Stimulated activated memory B cell treated with anti-CD40 and anti-IgM and Interleukin-4, amounts not matched to agents 10 μg/mL and 1 μg/mL and 100 μg/mL, for 72 hours (primary cell): ENCODE results near the gene CST1.
"Not testable (repeated sequence)": the region's sequence is repeated elsewhere in the genome, so short reads cannot be mapped to it uniquely, and the experiment has no call there.

Experiments
- ATAC-seq: fragments of 150-1000 bp; cut with Tn5 transposase; 2 replicates; pipeline ENCODE4 v1.10.0; 2021
- H3K27ac Mint-ChIP-seq: one replicate; pipeline ENCODE4 v1.8.0; 2022; ENCODE audit warnings: mild to moderate bottlenecking, mixed read lengths
- H3K27me3 Mint-ChIP-seq: one replicate; pipeline ENCODE4 v1.8.0; 2022; ENCODE audit warnings: mixed read lengths
- H3K36me3 Mint-ChIP-seq: one replicate; pipeline ENCODE4 v1.8.0; 2022; ENCODE audit warnings: mixed read lengths
- H3K4me1 Mint-ChIP-seq: one replicate; pipeline ENCODE4 v1.8.0; 2022; ENCODE audit warnings: mixed read lengths
- H3K4me3 Mint-ChIP-seq: one replicate; pipeline ENCODE4 v1.8.0; 2022; ENCODE audit warnings: mild to moderate bottlenecking, moderate library complexity, mixed read lengths
- H3K9me3 Mint-ChIP-seq: one replicate; pipeline ENCODE4 v1.8.0; 2022; ENCODE audit warnings: mixed read lengths

CST1 gene

DNA sequence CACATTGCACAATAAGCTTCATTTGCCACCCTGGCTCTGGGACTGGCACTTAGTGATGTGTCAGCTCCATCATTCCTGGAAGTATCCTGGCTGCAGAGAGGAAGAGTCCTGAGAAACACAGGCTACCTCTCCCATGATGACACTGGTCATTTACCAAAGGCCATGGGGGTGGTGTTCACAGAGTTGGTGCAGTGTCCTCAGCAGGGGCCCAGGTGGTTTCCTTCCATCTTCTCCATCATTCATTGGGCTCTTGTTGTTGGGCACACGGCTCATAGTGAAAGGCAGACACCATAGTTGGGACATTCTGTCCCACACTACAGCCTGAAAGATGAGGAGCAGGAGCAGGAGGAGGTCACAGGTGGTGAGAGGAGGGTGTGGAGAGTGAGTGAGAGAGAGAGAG, 15.8 kb upstream of the CST1 start:
- H3K27me3 Mint-ChIP-seq, result no peaks in the 10 kb centered on the region
- no peaks in the 10 kb centered on the region for H3K4me1 Mint-ChIP-seq
- H3K9me3 Mint-ChIP-seq, result peaks cover 4% of the 10 kb centered on the region
- H3K27ac Mint-ChIP-seq, result no peak overlapping the region
- ATAC-seq, result no peak
- H3K4me3 Mint-ChIP-seq, result no peak overlapping the region
- H3K36me3 Mint-ChIP-seq, result no peaks in the 10 kb centered on the region

DNA sequence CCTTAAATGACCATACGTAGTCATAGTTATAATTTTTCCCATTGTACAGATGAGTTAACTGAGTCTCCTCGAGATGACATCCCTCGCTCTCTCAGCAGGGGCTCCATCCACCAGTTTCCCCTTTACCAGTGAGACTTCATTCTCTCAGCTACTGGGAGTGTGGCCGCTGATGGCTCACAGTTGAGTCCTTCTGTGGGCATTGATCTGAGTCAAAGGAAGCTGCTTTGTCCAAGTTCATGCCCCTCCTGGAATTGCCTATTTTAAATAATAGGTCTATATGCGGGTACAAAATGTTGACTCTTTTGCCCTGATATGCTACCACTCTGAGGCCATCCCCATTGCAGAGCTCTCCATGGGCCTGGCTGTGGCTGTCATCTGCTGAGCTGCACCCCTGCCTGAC, 14.8 kb upstream of the CST1 start:
- Mint-ChIP-seq H3K27me3 (no peaks in the 10 kb centered on the region), H3K36me3 (no peaks in the 10 kb centered on the region), H3K9me3 (peaks cover 4% of the 10 kb centered on the region), H3K4me3 (no peak overlapping the region), H3K4me1 (no peaks in the 10 kb centered on the region), H3K27ac (no peak overlapping the region)
- ATAC-seq, result no peak

DNA sequence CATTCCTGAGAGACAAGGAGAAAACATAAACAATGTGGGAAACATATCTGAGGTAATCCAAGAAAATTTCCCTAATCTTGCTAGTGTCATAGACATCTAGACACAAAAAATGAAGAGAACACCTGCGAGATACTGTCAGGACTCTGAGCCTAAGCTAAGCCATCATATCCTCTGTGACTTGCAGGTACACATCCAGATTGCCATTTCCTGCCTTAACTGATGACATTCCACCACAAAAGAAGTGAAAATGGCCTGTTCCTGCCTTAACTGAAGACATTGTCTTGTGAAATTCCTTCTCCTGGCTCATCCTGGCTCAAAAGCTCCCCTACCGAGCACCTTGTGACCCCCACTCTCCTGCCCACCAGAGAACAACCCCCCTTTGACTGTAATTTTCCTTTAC, 13.9 kb upstream of the CST1 start:
- H3K4me3 Mint-ChIP-seq, H3K9me3 Mint-ChIP-seq, H3K27ac Mint-ChIP-seq, ATAC-seq, H3K36me3 Mint-ChIP-seq, H3K4me1 Mint-ChIP-seq, H3K27me3 Mint-ChIP-seq: not testable (repeated sequence)

DNA sequence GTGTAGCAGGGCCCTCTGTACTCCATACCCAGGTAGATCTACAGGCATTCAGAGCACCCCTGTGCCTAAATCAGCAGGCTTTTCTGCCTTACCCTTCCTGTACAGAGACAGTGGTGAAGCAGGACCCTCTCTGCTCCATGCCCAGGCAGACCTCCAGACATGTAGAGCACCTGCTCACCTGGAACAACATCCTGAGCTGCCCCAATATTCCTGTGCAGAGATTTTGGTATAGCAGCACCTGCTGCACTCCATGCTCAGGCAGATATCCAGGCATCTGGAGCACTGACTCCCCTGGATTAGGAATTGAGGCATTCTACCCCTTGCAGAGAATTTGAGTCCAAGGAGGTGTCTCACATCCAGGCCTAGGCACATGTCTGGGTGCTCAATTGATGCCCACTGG, 12.6 kb upstream of the CST1 start:
- no peak for ATAC-seq
- no peak overlapping the region for H3K4me3 Mint-ChIP-seq
- H3K4me1 Mint-ChIP-seq, result no peaks in the 10 kb centered on the region
- H3K36me3 Mint-ChIP-seq, result no peaks in the 10 kb centered on the region
- no peaks in the 10 kb centered on the region for H3K27me3 Mint-ChIP-seq
- peaks cover 4% of the 10 kb centered on the region for H3K9me3 Mint-ChIP-seq
- H3K27ac Mint-ChIP-seq, result no peak overlapping the region

DNA sequence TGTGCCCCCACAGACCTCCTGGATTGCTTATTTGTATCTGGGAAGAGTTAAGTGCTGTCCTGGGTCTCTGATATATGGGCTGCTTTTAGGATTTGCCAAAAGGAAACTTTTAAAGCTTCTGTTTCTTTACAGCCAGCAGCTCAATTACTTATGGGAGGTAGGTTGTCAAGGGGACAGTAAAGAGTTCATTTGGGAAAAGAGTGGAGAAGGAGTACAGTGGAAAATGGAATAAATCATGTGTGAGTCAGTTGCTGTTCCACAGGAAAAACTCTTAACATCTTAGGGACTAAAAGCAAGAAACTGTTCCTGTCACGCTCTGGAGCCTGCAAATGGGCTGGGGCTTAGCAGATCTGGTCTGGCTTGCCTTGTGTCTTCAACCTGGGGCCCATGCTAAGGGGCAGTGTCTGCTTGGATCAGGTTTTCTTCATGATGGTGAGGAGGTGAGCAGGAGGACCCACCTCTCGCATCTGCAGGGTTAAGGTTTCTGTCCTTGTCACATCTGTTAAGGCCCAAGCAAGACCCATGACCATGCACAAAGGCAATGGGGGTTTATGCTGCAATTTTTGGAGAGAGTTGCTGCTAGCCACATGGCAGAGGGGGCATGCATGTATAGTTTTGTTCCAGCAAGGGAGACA, 8.7 kb upstream of the CST1 start:
- Mint-ChIP-seq H3K27ac (no peak overlapping the region), H3K4me3 (no peak overlapping the region), H3K9me3 (no peaks in the 10 kb centered on the region), H3K36me3 (no peaks in the 10 kb centered on the region), H3K4me1 (no peaks in the 10 kb centered on the region), H3K27me3 (no peaks in the 10 kb centered on the region)
- no peak for ATAC-seq

DNA sequence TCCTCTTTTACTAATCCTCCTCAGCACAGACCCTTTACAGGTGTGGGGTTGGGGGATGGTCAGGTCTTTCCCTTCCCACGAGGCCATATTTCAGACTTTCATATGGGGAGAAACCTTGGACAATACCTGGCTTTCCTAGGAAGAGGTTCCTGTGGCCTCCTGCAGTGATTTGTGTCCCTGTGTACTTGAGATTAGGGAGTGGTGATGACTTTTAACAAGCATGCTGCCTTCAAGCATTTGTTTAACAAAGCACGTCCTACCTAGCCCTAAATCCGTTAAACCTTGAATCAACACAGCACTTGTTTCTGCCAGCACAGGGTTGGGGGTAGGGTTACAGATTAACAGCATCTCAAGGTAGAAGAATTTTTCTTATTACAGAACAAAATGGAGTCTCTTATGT, 6.1 kb upstream of the CST1 start:
- H3K27ac Mint-ChIP-seq, H3K27me3 Mint-ChIP-seq, H3K9me3 Mint-ChIP-seq, H3K36me3 Mint-ChIP-seq, ATAC-seq, H3K4me3 Mint-ChIP-seq, H3K4me1 Mint-ChIP-seq: not testable (repeated sequence)

DNA sequence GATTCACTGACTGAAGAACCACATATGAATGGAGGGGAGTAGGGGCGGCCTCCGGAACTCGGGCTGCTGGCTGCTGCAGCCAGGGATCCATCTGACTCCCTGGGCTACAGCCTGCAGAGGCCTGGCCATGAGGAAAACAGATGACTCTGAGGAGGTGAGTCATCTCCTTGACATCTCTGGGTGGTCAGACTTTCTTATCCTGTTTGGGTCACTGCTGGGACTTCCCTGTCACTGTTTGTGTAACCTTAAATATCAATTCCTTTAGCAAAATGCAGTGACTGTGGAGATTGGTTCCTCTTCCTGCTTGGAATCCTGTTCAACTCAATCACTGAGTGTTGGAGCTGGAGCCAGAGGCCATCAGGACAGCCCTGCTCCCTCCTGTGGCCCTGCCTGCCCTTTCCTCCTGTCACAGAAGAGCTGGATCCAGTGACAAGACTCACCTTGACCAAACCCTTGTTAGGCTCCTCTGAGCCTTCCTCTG, 4.4 kb upstream of the CST1 start:
- H3K27ac Mint-ChIP-seq, H3K27me3 Mint-ChIP-seq, H3K9me3 Mint-ChIP-seq, H3K4me3 Mint-ChIP-seq, H3K36me3 Mint-ChIP-seq, ATAC-seq, H3K4me1 Mint-ChIP-seq: not testable (repeated sequence)

DNA sequence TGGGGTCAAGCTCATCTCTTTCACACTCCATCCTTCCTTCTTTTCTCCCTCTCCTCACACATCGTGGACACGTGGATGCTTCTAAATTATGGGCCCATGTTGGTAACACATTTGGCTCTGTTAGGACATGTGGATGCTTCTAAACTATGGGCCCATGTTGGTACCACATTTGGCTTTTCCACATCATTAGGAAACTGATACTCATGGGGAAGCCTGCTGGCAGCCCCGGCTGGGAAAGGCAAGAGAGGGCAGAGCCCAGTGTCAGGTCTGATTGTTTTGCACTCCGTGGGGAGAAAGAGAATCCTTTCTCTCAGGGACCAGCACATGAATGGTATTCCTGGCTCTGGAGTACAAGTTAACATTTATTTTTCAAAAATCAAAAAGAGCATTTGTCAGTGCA, 4.0 kb upstream of the CST1 start:
- Mint-ChIP-seq H3K27me3 (no peaks in the 10 kb centered on the region), H3K4me1 (no peaks in the 10 kb centered on the region), H3K4me3 (no peak overlapping the region), H3K9me3 (no peaks in the 10 kb centered on the region), H3K36me3 (no peaks in the 10 kb centered on the region), H3K27ac (no peak overlapping the region)
- no peak for ATAC-seq

DNA sequence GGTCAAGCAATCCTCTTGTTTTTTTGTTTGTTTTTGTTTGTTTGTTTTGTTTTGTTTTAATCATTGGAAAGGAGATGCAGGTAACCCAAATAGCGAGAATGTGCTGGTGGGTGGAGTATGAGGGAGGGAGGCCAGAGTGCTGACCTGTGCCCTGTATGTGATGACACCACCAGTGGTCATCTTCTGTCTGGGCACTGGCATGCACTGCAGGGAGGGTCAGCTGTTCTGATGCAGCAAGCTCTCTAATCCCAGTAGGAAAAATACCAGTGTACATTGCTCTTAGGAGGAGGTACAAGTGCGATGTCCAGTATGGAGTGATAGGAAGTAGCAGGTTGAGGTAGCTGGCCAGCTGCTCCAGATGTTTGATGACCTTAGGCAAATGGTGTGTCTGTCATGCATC, 2.9 kb upstream of the CST1 start:
- Mint-ChIP-seq H3K9me3 (no peaks in the 10 kb centered on the region), H3K4me3 (no peak overlapping the region), H3K27ac (no peak overlapping the region), H3K36me3 (no peaks in the 10 kb centered on the region), H3K27me3 (no peaks in the 10 kb centered on the region), H3K4me1 (no peaks in the 10 kb centered on the region)
- no peak for ATAC-seq

DNA sequence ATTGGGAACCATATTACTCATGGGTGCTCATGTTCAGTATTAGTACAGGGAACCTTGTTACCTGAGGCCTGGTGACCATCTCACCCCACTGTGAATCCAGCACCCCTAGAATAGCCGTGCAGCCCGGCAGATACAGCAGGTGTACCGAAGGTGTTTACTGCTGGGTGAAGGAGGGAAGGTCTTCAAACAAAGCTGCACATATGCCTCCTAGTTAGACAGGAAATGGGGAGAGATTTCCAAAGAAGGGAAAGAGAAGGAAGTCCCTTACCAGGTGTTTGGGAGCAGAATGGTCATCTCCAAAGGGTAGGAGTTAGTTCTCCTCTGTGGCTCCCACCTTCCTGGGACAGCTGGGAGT, 2.4 kb upstream of the CST1 start:
- no peaks in the 10 kb centered on the region for H3K9me3 Mint-ChIP-seq
- H3K4me3 Mint-ChIP-seq, result no peak overlapping the region
- H3K36me3 Mint-ChIP-seq, result no peaks in the 10 kb centered on the region
- no peak for ATAC-seq
- no peak overlapping the region for H3K27ac Mint-ChIP-seq
- H3K4me1 Mint-ChIP-seq, result no peaks in the 10 kb centered on the region
- no peaks in the 10 kb centered on the region for H3K27me3 Mint-ChIP-seq

DNA sequence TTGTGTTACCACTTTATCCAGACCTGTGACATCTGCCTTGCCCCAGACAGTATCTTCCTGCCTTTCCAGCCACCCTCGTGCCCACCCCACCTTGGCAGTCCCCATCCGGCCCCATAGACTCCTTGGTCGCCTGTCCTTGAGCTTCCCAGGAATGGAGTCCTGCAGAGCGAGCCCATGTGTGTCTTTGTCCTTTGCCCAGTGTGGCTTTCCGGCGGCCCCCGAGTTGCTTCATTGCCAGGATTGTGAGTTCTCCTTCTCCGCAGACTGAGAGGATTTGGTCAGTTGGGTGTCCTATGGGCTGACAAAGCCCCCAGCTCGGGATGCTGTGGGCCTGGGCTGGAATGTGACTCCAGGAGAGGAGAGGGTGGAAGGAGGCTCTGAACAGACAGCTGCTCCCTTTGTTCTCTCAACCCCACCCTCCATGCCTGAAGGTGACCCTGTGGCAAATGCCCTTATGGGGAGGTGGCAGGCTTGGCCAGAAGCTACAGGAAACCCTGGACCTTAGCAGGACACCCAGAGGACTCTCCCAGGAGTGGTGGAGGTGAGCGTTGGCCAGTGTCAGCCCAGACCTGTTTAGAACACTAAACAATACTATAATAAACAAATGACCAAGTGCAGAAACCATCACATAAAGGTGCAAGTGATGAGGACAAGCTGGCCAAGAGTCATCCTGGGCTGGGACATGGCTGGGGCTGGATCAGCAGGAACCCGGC, 1.9 kb upstream of the CST1 start:
- H3K36me3 Mint-ChIP-seq, result no peaks in the 10 kb centered on the region
- no peak overlapping the region for H3K4me3 Mint-ChIP-seq
- H3K9me3 Mint-ChIP-seq, result no peaks in the 10 kb centered on the region
- no peak for ATAC-seq
- no peaks in the 10 kb centered on the region for H3K4me1 Mint-ChIP-seq
- H3K27me3 Mint-ChIP-seq, result no peaks in the 10 kb centered on the region
- H3K27ac Mint-ChIP-seq, result no peak overlapping the region

DNA sequence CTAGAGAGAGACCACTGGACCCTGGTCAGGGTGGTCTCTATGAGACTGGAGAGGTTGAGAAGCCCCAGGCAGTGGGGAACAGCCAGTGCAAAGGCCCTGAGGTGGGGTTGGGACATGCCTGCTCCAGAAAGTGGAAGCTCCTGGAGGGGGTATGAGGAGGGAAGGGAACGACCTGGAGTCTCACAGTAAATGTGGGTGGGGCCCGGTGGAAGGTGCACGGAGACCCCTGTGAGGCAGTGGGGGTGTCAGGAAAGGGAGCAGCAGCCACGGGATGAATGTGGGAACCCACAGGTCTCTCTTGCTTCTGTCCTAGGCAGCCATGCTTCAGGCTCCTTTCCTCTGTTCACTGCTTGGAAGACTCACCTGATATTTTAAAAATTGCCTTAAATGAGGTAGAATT, 1.3 kb upstream of the CST1 start:
- H3K27ac Mint-ChIP-seq, result no peak overlapping the region
- no peak overlapping the region for H3K4me3 Mint-ChIP-seq
- H3K4me1 Mint-ChIP-seq, result no peaks in the 10 kb centered on the region
- no peaks in the 10 kb centered on the region for H3K36me3 Mint-ChIP-seq
- H3K27me3 Mint-ChIP-seq, result no peaks in the 10 kb centered on the region
- H3K9me3 Mint-ChIP-seq, result no peaks in the 10 kb centered on the region
- no peak for ATAC-seq

DNA sequence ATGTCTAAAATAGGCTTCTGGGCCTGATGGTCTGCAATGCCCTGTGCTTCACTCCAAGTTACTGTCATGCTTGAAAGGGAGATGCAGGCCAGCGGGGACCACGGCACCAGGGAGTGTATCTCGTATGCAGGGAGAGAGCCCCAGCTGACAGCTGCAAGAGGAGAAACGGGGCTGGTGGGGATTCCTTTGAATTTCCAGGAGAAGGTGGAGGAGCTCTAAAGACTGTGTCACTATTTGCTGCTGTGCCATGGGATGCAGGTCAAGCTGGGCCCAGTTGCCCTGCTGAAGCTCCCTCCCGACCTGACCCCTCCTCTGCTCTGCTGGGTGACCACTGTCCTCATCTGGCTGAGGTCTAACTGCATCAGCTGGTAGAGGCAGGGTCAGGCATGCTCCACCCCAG, 989 bp downstream of the CST1 start:
- Mint-ChIP-seq H3K27me3 (no peaks in the 10 kb centered on the region), H3K36me3 (no peaks in the 10 kb centered on the region), H3K4me3 (no peak overlapping the region), H3K27ac (no peak overlapping the region), H3K9me3 (no peaks in the 10 kb centered on the region), H3K4me1 (no peaks in the 10 kb centered on the region)
- no peak for ATAC-seq

DNA sequence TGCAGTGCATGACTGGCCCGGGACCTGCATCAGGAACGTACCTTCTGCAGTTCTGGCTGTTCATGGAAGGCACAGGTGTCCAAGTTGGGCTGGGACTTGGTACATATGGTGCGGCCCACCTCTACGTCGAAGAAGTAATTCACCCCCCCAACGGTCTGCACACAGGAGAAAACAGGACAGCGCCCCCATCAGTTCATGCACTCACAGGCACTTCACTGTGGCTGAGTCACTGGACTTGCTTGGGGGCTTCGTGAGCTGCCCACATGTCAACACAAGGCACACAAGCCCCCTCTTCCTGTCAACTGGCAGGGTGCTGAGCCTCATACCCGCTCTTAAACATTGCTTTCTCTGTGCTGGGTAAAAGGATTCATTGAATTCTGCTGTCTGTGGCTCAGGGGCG, 1.8 kb downstream of the CST1 start:
- H3K36me3 Mint-ChIP-seq, H3K27ac Mint-ChIP-seq, H3K4me3 Mint-ChIP-seq, H3K4me1 Mint-ChIP-seq, ATAC-seq, H3K9me3 Mint-ChIP-seq, H3K27me3 Mint-ChIP-seq: not testable (repeated sequence)

DNA sequence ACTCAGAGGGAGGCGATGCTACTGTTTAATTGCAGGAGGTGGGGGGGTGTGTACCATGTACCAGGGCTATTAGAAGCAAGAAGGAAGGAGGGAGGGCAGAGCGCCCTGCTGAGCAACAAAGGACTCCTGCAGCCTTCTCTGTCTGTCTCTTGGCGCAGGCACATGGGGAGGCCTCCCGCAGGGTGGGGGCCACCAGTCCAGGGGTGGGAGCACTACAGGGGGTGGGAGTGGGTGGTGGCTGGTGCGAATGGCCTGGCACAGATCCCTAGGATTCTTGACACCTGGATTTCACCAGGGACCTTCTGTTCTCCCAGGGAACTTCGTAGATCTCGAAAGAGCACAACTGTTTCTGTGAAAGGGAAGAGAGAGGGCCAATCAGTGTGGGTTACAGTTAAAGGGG, 3.2 kb downstream of the CST1 start:
- not testable (repeated sequence) for H3K9me3 Mint-ChIP-seq, H3K27ac Mint-ChIP-seq, H3K4me3 Mint-ChIP-seq, H3K4me1 Mint-ChIP-seq, ATAC-seq, H3K36me3 Mint-ChIP-seq, H3K27me3 Mint-ChIP-seq

DNA sequence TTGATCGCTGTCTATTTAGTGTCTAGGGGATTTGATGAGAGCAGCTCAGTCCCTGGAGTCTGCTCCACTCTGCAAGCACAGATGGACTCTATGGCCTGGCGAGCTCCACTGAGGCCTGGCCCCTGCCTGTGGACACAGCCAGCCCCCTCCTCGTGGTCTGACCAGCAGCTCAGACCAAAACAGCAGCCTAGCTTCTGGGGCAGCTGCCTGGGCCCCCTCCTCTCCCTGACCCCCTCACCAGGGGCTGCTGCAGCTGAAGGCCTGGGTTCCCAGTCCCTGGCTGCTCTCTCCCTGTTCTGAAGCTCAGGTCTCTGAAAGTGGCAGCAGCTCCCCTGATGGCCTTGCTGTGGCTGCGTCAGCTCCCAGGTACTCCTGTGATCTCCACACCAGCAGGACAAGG, 3.6 kb downstream of the CST1 start:
- not testable (repeated sequence) for H3K27me3 Mint-ChIP-seq, H3K4me3 Mint-ChIP-seq, H3K27ac Mint-ChIP-seq, ATAC-seq, H3K36me3 Mint-ChIP-seq, H3K9me3 Mint-ChIP-seq, H3K4me1 Mint-ChIP-seq

DNA sequence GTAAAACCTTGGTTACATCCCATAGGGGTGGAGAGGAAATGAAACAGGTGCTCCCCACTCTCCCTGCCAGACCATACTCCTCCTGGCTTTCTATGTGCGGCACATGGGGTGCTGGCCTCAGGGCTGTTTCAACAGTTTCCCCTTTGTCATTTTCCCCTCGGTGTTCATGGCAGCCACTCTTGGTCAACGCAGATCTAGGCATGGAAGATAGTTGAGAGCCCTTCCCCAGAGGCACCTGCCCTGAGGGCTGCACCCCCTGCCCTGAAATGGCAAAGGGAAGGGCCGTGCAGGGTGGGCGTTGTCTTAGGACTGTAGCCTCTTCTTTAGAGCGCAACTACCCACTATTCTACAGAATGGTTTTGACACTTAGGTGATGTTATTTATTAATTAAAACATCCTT, 4.4 kb downstream of the CST1 start:
- Mint-ChIP-seq H3K36me3 (no peaks in the 10 kb centered on the region), H3K4me3 (no peak overlapping the region), H3K4me1 (no peaks in the 10 kb centered on the region), H3K9me3 (no peaks in the 10 kb centered on the region), H3K27me3 (no peaks in the 10 kb centered on the region), H3K27ac (no peak overlapping the region)
- ATAC-seq, result no peak
